Karpas-422 (cell line): Measurements from ENCODE around the gene PPRC1. TPM values are rescaled to one million over a fixed set of nuclear protein-coding genes. Genes with fewer than 3 reads are reported as not detected.

Experiments
- DNase-seq: peaks from one replicate; pipeline ENCODE4 v3.0.0-alpha.2; 2015
- H2AFZ ChIP-seq: fragments of 200-600 bp; sonication (generic); 2 replicates; pipeline ENCODE4 v1.6.1; 2014; ENCODE audit warnings: antibody characterized with exemption, low read length, mixed read lengths
- H3K27ac ChIP-seq: fragments of 200-600 bp; sonication (generic); 2 replicates; pipeline ENCODE4 v1.5.1; 2014; ENCODE audit warnings: mild to moderate bottlenecking, low read length, moderate library complexity
- H3K27me3 ChIP-seq: fragments of 200-600 bp; sonication (generic); 2 replicates; pipeline ENCODE4 v1.6.1; 2014; ENCODE audit warnings: low read length, mixed read lengths
- H3K36me3 ChIP-seq: fragments of 200-600 bp; sonication (generic); 2 replicates; pipeline ENCODE4 v1.6.1; 2014; ENCODE audit warnings: low read length, mixed read lengths; ENCODE audit not compliant: insufficient read depth
- H3K4me1 ChIP-seq: fragments of 200-600 bp; sonication (generic); 2 replicates; pipeline ENCODE4 v1.6.1; 2014; ENCODE audit warnings: mild to moderate bottlenecking, low read length, mixed read lengths
- H3K4me2 ChIP-seq: fragments of 200-600 bp; sonication (generic); 2 replicates; pipeline ENCODE4 v1.6.1; 2014; ENCODE audit warnings: low read length, low read depth, mild to moderate bottlenecking; ENCODE audit not compliant: poor library complexity, severe bottlenecking
- H3K4me3 ChIP-seq: fragments of 200-600 bp; sonication (generic); 2 replicates; pipeline ENCODE4 v1.5.1; 2014; ENCODE audit warnings: mild to moderate bottlenecking, antibody characterized with exemption, low read length, mixed read lengths
- H3K79me2 ChIP-seq: fragments of 200-600 bp; sonication (generic); 2 replicates; pipeline ENCODE4 v1.6.1; 2014; ENCODE audit warnings: mild to moderate bottlenecking, low read length, mixed read lengths
- H3K9ac ChIP-seq: fragments of 200-600 bp; sonication (generic); 2 replicates; pipeline ENCODE4 v1.6.0; 2014; ENCODE audit warnings: low read length
- H3K9me2 ChIP-seq: fragments of 200-600 bp; sonication (generic), shearing (Covaris generic); replicated peaks from 2 replicates; pipeline ENCODE4 v1.6.0; 2014; ENCODE audit warnings: mild to moderate bottlenecking, low read length, moderate library complexity; ENCODE audit not compliant: insufficient read depth
- H3K9me3 ChIP-seq: fragments of 300-700, 200-600 bp; sonication (generic); 2 replicates; pipeline ENCODE4 v1.6.1; 2014; ENCODE audit warnings: low read length, mixed read lengths
- H4K20me1 ChIP-seq: fragments of 200-600 bp; sonication (generic); 2 replicates; pipeline ENCODE4 v1.6.1; 2014; ENCODE audit warnings: mild to moderate bottlenecking, antibody characterized with exemption, low read length, low read depth; ENCODE audit not compliant: insufficient read depth
- total RNA-seq: library from RNA; depleted of rRNA; stranded (reverse); fragments of >200 nt; shearing (Covaris generic); gene quantifications from 2 replicates; pipeline ENCODE4 v1.2.3, GENCODE V29; 2014; ENCODE audit warnings: low replicate concordance

PPRC1 gene
- total RNA-seq, 1 experiment from 2014 or later = 8.6 TPM

DNA sequence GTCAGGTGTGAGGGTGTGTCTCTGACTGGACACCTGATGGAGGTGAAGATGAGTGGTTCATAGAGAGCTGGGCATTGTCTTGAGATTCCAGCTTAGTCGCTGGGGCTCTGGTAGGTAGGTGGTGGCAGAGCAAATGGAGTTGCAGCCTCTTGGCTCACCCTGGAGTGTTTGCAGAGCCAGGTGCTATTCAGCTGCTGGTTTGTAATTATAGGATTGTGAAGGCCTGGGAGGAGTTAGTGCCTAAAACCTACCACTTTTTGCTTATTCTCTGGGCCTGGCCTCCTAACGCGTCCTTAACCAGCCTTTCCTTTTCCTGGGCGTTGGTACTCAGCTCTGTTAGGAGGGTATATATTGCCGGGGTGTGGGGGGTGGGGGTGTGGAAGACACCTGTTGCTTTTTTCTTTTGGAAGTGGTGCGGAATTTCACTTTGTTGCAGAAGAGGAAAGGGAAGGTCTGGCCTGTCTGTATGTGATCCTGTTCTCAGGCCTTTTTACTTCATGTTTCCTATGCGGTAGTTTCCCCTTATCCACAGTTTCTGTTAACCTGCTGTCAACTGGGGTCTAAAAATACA is 3.2 kb downstream of the PPRC1 start:
- Histone ChIP-seq H3K79me2 (peaks cover 61% of the 10 kb centered on the region), H3K9ac (no peak overlapping the region), H2AFZ (no peak overlapping the region), H3K27me3 (no peaks in the 10 kb centered on the region), H3K9me2 (no peaks in the 10 kb centered on the region), H3K4me3 (no peak overlapping the region), H3K4me1 (peaks cover 17% of the 10 kb centered on the region), H4K20me1 (no peaks in the 10 kb centered on the region; the same call in 1 of the 2 replicates), H3K27ac (no peak overlapping the region), H3K9me3 (no peaks in the 10 kb centered on the region), H3K36me3 (no peaks in the 10 kb centered on the region; the same call in 1 of the 2 replicates), H3K4me2 (no peak overlapping the region)
- DNase-seq = no peak

DNA sequence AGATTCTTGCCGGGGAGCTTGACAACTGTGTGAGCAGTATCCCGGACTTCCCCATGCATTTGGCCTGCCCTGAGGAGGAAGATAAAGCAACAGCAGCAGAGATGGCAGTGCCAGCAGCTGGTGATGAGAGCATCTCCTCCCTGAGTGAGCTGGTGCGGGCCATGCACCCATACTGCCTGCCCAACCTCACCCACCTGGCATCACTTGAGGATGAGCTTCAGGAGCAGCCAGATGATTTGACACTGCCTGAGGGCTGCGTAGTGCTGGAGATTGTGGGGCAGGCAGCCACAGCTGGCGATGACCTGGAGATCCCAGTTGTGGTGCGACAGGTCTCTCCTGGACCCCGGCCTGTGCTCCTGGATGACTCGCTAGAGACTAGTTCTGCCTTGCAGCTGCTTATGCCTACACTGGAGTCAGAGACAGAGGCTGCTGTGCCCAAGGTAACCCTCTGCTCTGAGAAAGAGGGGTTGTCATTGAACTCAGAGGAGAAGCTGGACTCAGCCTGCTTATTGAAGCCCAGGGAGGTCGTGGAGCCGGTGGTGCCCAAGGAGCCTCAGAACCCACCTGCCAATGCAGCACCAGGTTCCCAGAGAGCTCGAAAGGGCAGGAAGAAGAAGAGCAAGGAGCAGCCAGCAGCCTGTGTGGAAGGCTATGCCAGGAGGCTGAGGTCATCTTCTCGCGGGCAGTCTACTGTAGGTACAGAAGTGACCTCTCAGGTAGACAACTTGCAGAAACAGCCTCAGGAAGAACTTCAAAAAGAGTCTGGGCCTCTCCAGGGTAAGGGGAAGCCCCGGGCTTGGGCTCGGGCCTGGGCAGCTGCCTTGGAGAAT is 6.7 kb downstream of the PPRC1 start:
- Histone ChIP-seq H4K20me1 (no peaks in the 10 kb centered on the region; the same call in 1 of the 2 replicates), H3K27ac (no peak overlapping the region), H3K79me2 (peaks cover 44% of the 10 kb centered on the region), H2AFZ (no peak overlapping the region), H3K27me3 (no peaks in the 10 kb centered on the region), H3K4me2 (no peak overlapping the region), H3K4me3 (no peak overlapping the region), H3K36me3 (peaks cover 4% of the 10 kb centered on the region), H3K9me2 (no peaks in the 10 kb centered on the region), H3K4me1 (peaks cover 6% of the 10 kb centered on the region), H3K9me3 (no peaks in the 10 kb centered on the region), H3K9ac (no peak overlapping the region)
- DNase-seq = no peak

DNA sequence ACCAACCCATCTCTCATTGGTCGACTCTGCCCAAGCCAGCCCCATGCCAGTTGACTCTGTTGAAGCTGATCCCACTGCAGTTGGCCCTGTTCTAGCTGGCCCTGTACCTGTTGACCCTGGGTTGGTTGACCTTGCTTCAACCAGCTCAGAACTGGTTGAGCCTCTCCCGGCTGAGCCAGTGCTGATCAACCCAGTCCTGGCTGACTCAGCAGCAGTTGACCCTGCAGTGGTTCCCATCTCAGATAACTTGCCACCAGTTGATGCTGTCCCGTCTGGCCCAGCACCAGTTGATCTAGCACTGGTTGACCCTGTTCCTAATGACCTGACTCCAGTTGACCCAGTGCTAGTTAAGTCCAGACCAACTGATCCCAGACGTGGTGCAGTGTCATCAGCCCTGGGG is 7.4 kb downstream of the PPRC1 start:
- no peak overlapping the region for H3K9ac ChIP-seq
- H3K27ac ChIP-seq = no peak overlapping the region
- no peaks in the 10 kb centered on the region for H3K9me2 ChIP-seq
- H3K4me2 ChIP-seq = no peak overlapping the region
- H3K27me3 ChIP-seq = no peaks in the 10 kb centered on the region
- DNase-seq = no peak
- H3K79me2 ChIP-seq = peaks cover 37% of the 10 kb centered on the region
- no peak overlapping the region for H3K4me3 ChIP-seq
- no peaks in the 10 kb centered on the region for H3K9me3 ChIP-seq
- H3K4me1 ChIP-seq = no peaks in the 10 kb centered on the region
- no peak overlapping the region for H2AFZ ChIP-seq
- peaks cover 4% of the 10 kb centered on the region; the same call in 1 of the 2 replicates for H3K36me3 ChIP-seq
- no peaks in the 10 kb centered on the region; the same call in 1 of the 2 replicates for H4K20me1 ChIP-seq

DNA sequence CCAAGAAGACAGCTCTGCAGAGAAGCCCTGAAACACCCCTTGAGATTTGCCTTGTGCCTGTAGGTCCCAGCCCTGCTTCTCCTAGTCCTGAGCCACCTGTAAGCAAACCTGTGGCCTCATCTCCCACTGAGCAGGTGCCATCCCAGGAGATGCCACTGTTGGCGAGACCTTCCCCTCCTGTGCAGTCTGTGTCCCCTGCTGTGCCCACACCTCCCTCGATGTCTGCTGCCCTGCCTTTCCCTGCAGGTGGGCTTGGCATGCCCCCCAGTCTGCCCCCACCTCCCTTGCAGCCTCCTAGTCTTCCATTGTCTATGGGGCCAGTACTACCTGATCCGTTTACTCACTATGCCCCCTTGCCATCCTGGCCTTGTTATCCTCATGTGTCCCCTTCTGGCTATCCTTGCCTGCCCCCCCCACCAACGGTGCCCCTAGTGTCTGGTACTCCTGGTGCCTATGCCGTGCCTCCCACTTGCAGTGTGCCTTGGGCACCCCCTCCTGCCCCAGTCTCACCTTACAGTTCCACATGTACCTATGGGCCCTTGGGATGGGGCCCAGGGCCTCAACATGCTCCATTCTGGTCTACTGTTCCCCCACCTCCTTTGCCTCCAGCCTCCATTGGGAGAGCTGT is 8.2 kb downstream of the PPRC1 start:
- peaks cover 4% of the 10 kb centered on the region; the same call in 1 of the 2 replicates for H3K36me3 ChIP-seq
- DNase-seq = no peak
- no peaks in the 10 kb centered on the region for H3K9me2 ChIP-seq
- no peaks in the 10 kb centered on the region for H3K27me3 ChIP-seq
- H2AFZ ChIP-seq = no peak overlapping the region
- H3K9ac ChIP-seq = no peak overlapping the region
- H3K79me2 ChIP-seq = peaks cover 29% of the 10 kb centered on the region
- no peaks in the 10 kb centered on the region for H3K9me3 ChIP-seq
- no peak overlapping the region for H3K4me3 ChIP-seq
- no peaks in the 10 kb centered on the region for H3K4me1 ChIP-seq
- H3K27ac ChIP-seq = no peak overlapping the region
- no peak overlapping the region for H3K4me2 ChIP-seq
- H4K20me1 ChIP-seq = no peaks in the 10 kb centered on the region; the same call in 1 of the 2 replicates

DNA sequence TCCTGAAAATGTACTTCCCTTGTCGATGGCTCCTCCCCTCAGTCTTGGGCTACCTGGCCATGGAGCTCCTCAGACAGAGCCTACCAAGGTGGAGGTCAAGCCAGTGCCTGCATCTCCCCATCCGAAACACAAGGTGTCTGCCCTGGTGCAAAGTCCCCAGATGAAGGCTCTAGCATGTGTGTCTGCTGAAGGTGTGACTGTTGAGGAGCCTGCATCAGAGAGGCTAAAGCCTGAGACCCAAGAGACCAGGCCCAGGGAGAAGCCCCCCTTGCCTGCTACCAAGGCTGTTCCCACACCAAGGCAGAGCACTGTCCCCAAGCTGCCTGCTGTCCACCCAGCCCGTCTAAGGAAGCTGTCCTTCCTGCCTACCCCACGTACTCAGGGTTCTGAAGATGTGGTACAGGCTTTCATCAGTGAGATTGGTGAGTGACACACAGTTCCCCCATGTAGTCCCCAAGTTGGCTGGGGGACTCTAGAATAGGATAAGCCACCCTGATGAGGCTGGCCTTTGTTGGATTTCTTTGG is 8.8 kb downstream of the PPRC1 start:
- Histone ChIP-seq H3K9me3 (no peaks in the 10 kb centered on the region), H3K36me3 (peaks cover 4% of the 10 kb centered on the region; the same call in 1 of the 2 replicates), H3K4me3 (no peak overlapping the region), H3K27me3 (no peaks in the 10 kb centered on the region), H3K4me2 (no peak overlapping the region), H3K4me1 (no peaks in the 10 kb centered on the region), H3K9ac (no peak overlapping the region), H2AFZ (no peak overlapping the region), H3K27ac (no peak overlapping the region), H3K79me2 (peaks cover 24% of the 10 kb centered on the region), H4K20me1 (no peaks in the 10 kb centered on the region), H3K9me2 (no peaks in the 10 kb centered on the region)
- no peak for DNase-seq

DNA sequence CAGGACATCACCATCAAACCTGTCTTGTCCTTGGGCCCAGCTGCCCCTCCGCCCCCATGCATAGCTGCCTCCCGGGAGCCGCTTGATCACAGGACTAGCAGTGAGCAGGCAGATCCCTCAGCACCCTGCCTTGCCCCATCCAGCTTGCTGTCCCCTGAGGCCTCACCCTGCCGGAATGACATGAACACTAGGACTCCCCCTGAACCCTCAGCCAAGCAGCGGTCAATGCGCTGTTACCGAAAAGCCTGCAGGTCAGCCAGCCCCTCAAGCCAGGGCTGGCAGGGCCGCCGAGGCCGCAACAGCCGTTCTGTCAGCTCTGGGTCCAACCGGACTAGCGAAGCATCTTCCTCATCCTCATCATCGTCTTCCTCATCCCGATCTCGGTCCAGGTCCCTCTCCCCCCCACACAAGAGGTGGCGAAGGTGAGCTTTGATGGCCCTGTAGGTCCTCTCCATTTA is 14.2 kb downstream of the PPRC1 start:
- Histone ChIP-seq H3K27ac (no peak overlapping the region), H3K36me3 (0 out of 2 replicates have a peak, but pooled peaks cover 4% of the 10 kb centered on the region), H3K9me2 (no peaks in the 10 kb centered on the region), H2AFZ (no peak overlapping the region), H3K4me3 (no peak overlapping the region), H3K27me3 (no peaks in the 10 kb centered on the region), H3K4me2 (no peak overlapping the region), H3K9ac (no peak overlapping the region), H3K79me2 (no peaks in the 10 kb centered on the region), H4K20me1 (no peaks in the 10 kb centered on the region), H3K9me3 (no peaks in the 10 kb centered on the region), H3K4me1 (peaks cover 6% of the 10 kb centered on the region)
- no peak for DNase-seq

DNA sequence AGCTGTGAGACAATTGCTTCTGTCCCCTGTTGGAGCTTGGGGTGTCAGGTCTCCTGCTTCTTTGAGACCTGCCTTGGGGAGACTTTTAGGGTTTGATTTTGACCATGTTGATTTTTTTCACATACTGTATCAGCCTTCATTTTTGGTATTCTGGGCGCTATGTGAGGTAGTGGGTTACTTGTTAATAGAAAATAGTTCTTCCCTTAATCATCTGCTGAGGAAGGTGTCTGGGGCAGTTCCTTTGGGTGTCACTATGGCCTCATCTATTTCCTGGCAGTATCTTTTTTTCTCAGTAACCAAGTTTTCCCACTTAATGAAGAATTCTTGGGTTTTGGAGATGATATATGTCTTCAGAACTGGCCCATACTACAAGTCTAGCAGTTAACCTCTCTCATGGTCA is 14.7 kb downstream of the PPRC1 start:
- H3K27ac ChIP-seq = no peak overlapping the region
- H3K9me3 ChIP-seq = no peaks in the 10 kb centered on the region
- H2AFZ ChIP-seq = no peak overlapping the region
- H3K4me2 ChIP-seq = no peak overlapping the region
- H3K9me2 ChIP-seq = no peaks in the 10 kb centered on the region
- DNase-seq = no peak
- no peak overlapping the region for H3K4me3 ChIP-seq
- 0 out of 2 replicates have a peak, but pooled peaks cover 4% of the 10 kb centered on the region for H3K36me3 ChIP-seq
- peaks cover 4% of the 10 kb centered on the region for H3K79me2 ChIP-seq
- H3K9ac ChIP-seq = no peak overlapping the region
- no peaks in the 10 kb centered on the region for H3K27me3 ChIP-seq
- no peaks in the 10 kb centered on the region for H4K20me1 ChIP-seq
- H3K4me1 ChIP-seq = peaks cover 6% of the 10 kb centered on the region

DNA sequence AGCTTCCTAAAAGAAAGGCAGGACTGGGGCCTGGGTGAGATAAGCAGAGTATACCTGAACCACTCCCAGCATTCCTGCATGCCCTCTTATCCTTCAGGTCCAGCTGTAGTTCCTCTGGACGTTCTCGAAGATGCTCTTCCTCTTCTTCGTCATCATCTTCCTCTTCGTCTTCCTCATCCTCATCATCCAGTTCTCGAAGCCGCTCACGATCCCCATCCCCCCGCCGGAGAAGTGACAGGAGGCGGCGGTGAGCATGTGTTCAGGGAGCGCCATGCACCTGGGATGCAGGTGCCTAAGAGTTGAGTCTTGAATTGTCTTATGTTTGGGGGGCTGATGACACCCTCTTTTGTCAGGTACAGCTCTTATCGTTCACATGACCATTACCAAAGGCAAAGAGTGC is 15.4 kb downstream of the PPRC1 start:
- Histone ChIP-seq H3K36me3 (0 out of 2 replicates have a peak, but pooled peaks cover 4% of the 10 kb centered on the region), H3K9ac (no peak overlapping the region), H4K20me1 (no peaks in the 10 kb centered on the region), H3K4me2 (no peak overlapping the region), H3K4me3 (no peak overlapping the region), H3K27ac (no peak overlapping the region), H3K9me3 (no peaks in the 10 kb centered on the region), H3K9me2 (no peaks in the 10 kb centered on the region), H3K27me3 (no peaks in the 10 kb centered on the region), H3K4me1 (peaks cover 7% of the 10 kb centered on the region), H2AFZ (no peak overlapping the region), H3K79me2 (peaks cover 11% of the 10 kb centered on the region)
- DNase-seq = no peak
